ENCODE results near the gene SETD9. TPM values are rescaled to one million over a fixed set of nuclear protein-coding genes. Genes with fewer than 3 reads are reported as not detected.

SETD9 gene
- 1 to 10 TPM; 5.6 to 8.6 (median 6.0) TPM for total RNA-seq
- 11.2 TPM for total RNA-seq (2013)

- peak within 1 kb of the TSS; percentile 58 for H3K4me3 ChIP-seq (ENCODE audit: low read length)
- Mint-ChIP-seq H3K27ac (peak within 1 kb of the TSS; percentile 90 to 93), H3K27me3 (ENCODE audit: low read depth in 2 of 2) (no peaks in the 10 kb centered on the region), H3K4me3 (peak within 1 kb of the TSS; percentile 99), H3K36me3 (no peaks in the 10 kb centered on the region), H3K4me1 (peaks cover 21 to 23% of the 10 kb centered on the region in 2 donors), H3K9me3 (no peaks in the 10 kb centered on the region)
- H3K27ac ChIP-seq (ENCODE audit: low read length) = peak within 1 kb of the TSS; percentile 78
- H3K4me1 ChIP-seq (ENCODE audit: control insufficient read depth, insufficient read depth, low read length) = peaks cover 10% of the 10 kb centered on the region
- DNase-seq (peak; percentile 81 to 92), ATAC-seq (peak; percentile 82 to 92 (median 85))
- no peaks in the 10 kb centered on the region for H3K27me3 ChIP-seq (ENCODE audit: control insufficient read depth, insufficient read depth, low read length)
- no peak for TF ChIP-seq CTCF (IDR thresholded peaks at IDR 0.05)
- intact Hi-C loops (cut with micrococcal nuclease) = loop anchor here (2.0 to 5.0 kb wide), 3 partner anchors 43 to 1553 kb away; partner anchors contain the start of genes MAP3K1, MIER3 and PLK2
- no peaks in the 10 kb centered on the region for H3K9me3 ChIP-seq (ENCODE audit: control insufficient read depth, insufficient read depth, low read length)
- WGBS (ENCODE audit: insufficient coverage) = under 1% methylated on average over 84 of the region's 84 CpGs
- H3K36me3 ChIP-seq (ENCODE audit: control insufficient read depth, insufficient read depth, low read length) = no peaks in the 10 kb centered on the region
These were observed at the start of gene SETD9 for GRCh38 chr5:56909294-56910209. SETD9 (plus strand) TSS chr5:56909596; CDS start chr5:56909646, 50 bp downstream.

- TF ChIP-seq CTCF (IDR thresholded peaks at IDR 0.05) = no peak
- Mint-ChIP-seq H3K9me3 (no peaks in the 10 kb centered on the region), H3K4me3 (no peak overlapping the region), H3K4me1 (peaks cover 0 to 13% of the 10 kb centered on the region in 2 donors), H3K36me3 (no peaks in the 10 kb centered on the region), H3K27me3 (ENCODE audit: low read depth in 2 of 2) (no peaks in the 10 kb centered on the region), H3K27ac (peak overlapping the region in 1 of 2 donors; percentile 46)
- Histone ChIP-seq H3K9me3 (ENCODE audit: control insufficient read depth, insufficient read depth, low read length) (no peaks in the 10 kb centered on the region), H3K27me3 (ENCODE audit: control insufficient read depth, insufficient read depth, low read length) (no peaks in the 10 kb centered on the region), H3K27ac (ENCODE audit: low read length) (no peak overlapping the region), H3K4me1 (ENCODE audit: control insufficient read depth, insufficient read depth, low read length) (no peaks in the 10 kb centered on the region), H3K36me3 (ENCODE audit: control insufficient read depth, insufficient read depth, low read length) (peaks cover 73% of the 10 kb centered on the region), H3K4me3 (ENCODE audit: low read length) (no peak overlapping the region)
- intact Hi-C loops (cut with micrococcal nuclease) = no loop called here
- 93% methylated on average over 2 of the region's 4 CpGs for WGBS (ENCODE audit: insufficient coverage)
- DNase-seq (no peak), ATAC-seq (no peak)
These were observed 47.4 kb upstream of the SETD9 start for GRCh38 chr5:56861893-56862485.

- Histone ChIP-seq H3K9me3 (ENCODE audit: control insufficient read depth, insufficient read depth, low read length) (no peaks in the 10 kb centered on the region), H3K4me1 (ENCODE audit: control insufficient read depth, insufficient read depth, low read length) (no peaks in the 10 kb centered on the region), H3K36me3 (ENCODE audit: control insufficient read depth, insufficient read depth, low read length) (peaks cover 73% of the 10 kb centered on the region), H3K27ac (ENCODE audit: low read length) (no peak overlapping the region), H3K4me3 (ENCODE audit: low read length) (no peak overlapping the region), H3K27me3 (ENCODE audit: control insufficient read depth, insufficient read depth, low read length) (no peaks in the 10 kb centered on the region)
- H3K4me3 Mint-ChIP-seq = no peak overlapping the region
- H3K36me3 Mint-ChIP-seq = no peaks in the 10 kb centered on the region
- H3K4me1 Mint-ChIP-seq = peaks cover 0 to 13% of the 10 kb centered on the region in 2 donors
- no peak for ATAC-seq
- no peaks in the 10 kb centered on the region for H3K27me3 Mint-ChIP-seq (ENCODE audit: low read depth in 2 of 2)
- intact Hi-C loops (cut with micrococcal nuclease) = no loop called here
- no peaks in the 10 kb centered on the region for H3K9me3 Mint-ChIP-seq
- DNase-seq = peak in 1 of 2 donors; percentile 16
- H3K27ac Mint-ChIP-seq = no peak overlapping the region
- no peak for TF ChIP-seq CTCF (IDR thresholded peaks at IDR 0.05)
- WGBS (ENCODE audit: insufficient coverage) = 89% methylated on average over 1 of the region's 3 CpGs
These were observed 46.5 kb upstream of the SETD9 start for GRCh38 chr5:56862909-56863308.
